Muscle layer of duodenum (tissue), 2 donors: Measurements from ENCODE around the gene GABBR2.

Experiments
- H3K27ac ChIP-seq: one replicate; pipeline ENCODE4 v1.7.0; 2013; ENCODE audit warnings: mild to moderate bottlenecking, low read length
- H3K27me3 ChIP-seq: one replicate; pipeline ENCODE4 v1.7.0; 2013; ENCODE audit warnings: low read depth, mild to moderate bottlenecking, control low read depth, low read length
- H3K36me3 ChIP-seq, 2 donors: one replicate each; pipeline ENCODE4 v1.7.0; 2013; ENCODE audit warnings: low read length in 2 of 2, control low read depth in 1 of 2, mild to moderate bottlenecking in 1 of 2; ENCODE audit not compliant: insufficient read depth in 2 of 2, control insufficient read depth in 1 of 2
- H3K4me1 ChIP-seq, 2 donors: one replicate each; pipeline ENCODE4 v1.7.0; 2013; ENCODE audit warnings: low read length in 2 of 2, mild to moderate bottlenecking in 2 of 2, control low read depth in 1 of 2, moderate library complexity in 1 of 2; ENCODE audit not compliant: insufficient read depth in 2 of 2, control insufficient read depth in 1 of 2
- H3K4me3 ChIP-seq, 2 donors: one replicate each; pipeline ENCODE4 v1.7.0; 2013; ENCODE audit warnings: low read length in 2 of 2, low read depth in 1 of 2, mild to moderate bottlenecking in 1 of 2
- H3K9me3 ChIP-seq, 2 donors: one replicate each; pipeline ENCODE4 v1.7.0; 2013; ENCODE audit warnings: low read length in 2 of 2, control low read depth in 1 of 2, mild to moderate bottlenecking in 1 of 2; ENCODE audit not compliant: control insufficient read depth in 1 of 2
- donor health status: healthy.

The GABBR2 gene

GRCh38 chr9:98378206-98378780, 330.4 kb downstream of the GABBR2 start:
- Histone ChIP-seq H3K4me3 (no peak overlapping the region), H3K4me1 (no peaks in the 10 kb centered on the region), H3K36me3 (no peaks in the 10 kb centered on the region), H3K9me3 (no peaks in the 10 kb centered on the region), H3K27me3 (no peaks in the 10 kb centered on the region), H3K27ac (no peak overlapping the region)

- H3K36me3 ChIP-seq = no peaks in the 10 kb centered on the region
- no peaks in the 10 kb centered on the region for H3K27me3 ChIP-seq
- no peaks in the 10 kb centered on the region for H3K9me3 ChIP-seq
- no peak overlapping the region for H3K4me3 ChIP-seq
- H3K4me1 ChIP-seq = no peaks in the 10 kb centered on the region
- no peak overlapping the region for H3K27ac ChIP-seq
Observed at GRCh38 chr9:98375138-98375726, 333.5 kb downstream of the GABBR2 start.

- H3K27me3 ChIP-seq = no peaks in the 10 kb centered on the region
- H3K27ac ChIP-seq = no peak overlapping the region
- H3K4me1 ChIP-seq = no peaks in the 10 kb centered on the region
- H3K4me3 ChIP-seq = no peak overlapping the region
- no peaks in the 10 kb centered on the region for H3K36me3 ChIP-seq
- H3K9me3 ChIP-seq = no peaks in the 10 kb centered on the region
Observed at GRCh38 chr9:98374385-98375051, 334.2 kb downstream of the GABBR2 start.

GRCh38 chr9:98373609-98374008, 335.1 kb downstream of the GABBR2 start:
- H3K27me3 ChIP-seq = no peaks in the 10 kb centered on the region
- no peaks in the 10 kb centered on the region for H3K9me3 ChIP-seq
- H3K4me1 ChIP-seq = no peaks in the 10 kb centered on the region
- H3K36me3 ChIP-seq = no peaks in the 10 kb centered on the region
- H3K4me3 ChIP-seq = no peak overlapping the region
- H3K27ac ChIP-seq = no peak overlapping the region

GRCh38 chr9:98372077-98372836, 336.5 kb downstream of the GABBR2 start:
- H3K36me3 ChIP-seq = no peaks in the 10 kb centered on the region
- no peak overlapping the region for H3K27ac ChIP-seq
- no peaks in the 10 kb centered on the region for H3K4me1 ChIP-seq
- H3K9me3 ChIP-seq = no peaks in the 10 kb centered on the region
- no peaks in the 10 kb centered on the region for H3K27me3 ChIP-seq
- H3K4me3 ChIP-seq = no peak overlapping the region

GRCh38 chr9:98370976-98371315, 337.8 kb downstream of the GABBR2 start:
- Histone ChIP-seq H3K36me3 (no peaks in the 10 kb centered on the region), H3K27ac (no peak overlapping the region), H3K4me1 (no peaks in the 10 kb centered on the region), H3K9me3 (peaks cover 1 to 4% of the 10 kb centered on the region in 2 donors), H3K4me3 (no peak overlapping the region), H3K27me3 (no peaks in the 10 kb centered on the region)

DNA sequence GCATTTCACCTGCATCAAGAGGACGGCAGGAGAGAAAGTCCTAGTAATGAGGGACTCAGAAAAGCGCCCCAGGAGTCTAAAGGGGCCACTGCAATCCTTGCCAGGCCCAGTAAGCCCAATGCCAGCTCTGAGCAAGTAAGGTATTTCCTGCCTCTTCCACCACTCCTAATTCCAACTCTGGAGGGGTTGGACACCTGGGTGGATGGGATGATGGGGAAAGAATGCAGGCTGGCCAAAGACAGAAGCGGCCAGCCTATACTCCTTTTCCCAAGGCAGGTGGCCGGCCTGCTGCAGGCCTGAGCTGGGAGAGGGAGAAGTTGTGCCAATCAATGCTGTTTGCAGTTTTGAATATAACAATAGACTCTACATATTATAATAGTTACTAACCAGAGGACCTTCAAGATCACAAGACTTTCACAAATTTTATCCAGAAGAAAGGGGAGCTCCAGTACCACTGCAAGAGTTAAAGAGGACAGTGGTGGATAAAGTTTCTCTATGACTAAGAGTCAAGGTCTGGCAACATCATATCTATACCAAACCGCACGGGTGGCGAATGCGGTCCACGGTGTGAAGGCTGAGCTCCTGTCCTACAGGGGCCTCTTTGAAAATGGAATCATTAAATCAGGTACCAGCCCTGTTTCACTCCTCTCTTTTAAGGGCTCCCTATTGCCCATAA, 338.3 kb downstream of the GABBR2 start:
- Histone ChIP-seq H3K27ac (no peak overlapping the region), H3K4me3 (no peak overlapping the region), H3K27me3 (no peaks in the 10 kb centered on the region), H3K9me3 (peaks cover 6 to 8% of the 10 kb centered on the region in 2 donors), H3K36me3 (no peaks in the 10 kb centered on the region), H3K4me1 (no peaks in the 10 kb centered on the region)

DNA sequence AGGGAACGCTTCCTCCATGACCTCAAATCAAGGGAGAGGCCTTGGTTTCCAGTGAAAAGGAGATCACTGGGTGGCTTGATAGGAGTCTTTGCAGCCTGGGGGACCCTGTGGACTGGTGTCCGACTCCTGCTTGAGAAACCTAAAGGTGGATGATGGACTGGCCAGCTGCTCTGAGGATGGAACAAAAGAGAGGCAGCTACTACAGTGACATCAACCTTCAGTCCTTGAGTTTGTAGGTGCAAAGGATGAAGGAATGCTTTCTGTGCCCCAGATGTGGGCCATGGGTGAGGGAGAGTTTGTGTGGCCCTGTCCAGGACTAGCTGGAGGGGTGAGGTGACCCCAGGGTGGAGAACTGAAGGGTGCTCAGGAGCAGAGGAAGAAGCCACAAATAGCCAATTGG, 338.8 kb downstream of the GABBR2 start:
- Histone ChIP-seq H3K27me3 (no peaks in the 10 kb centered on the region), H3K36me3 (no peaks in the 10 kb centered on the region), H3K27ac (no peak overlapping the region), H3K4me1 (no peaks in the 10 kb centered on the region), H3K9me3 (peaks cover 11 to 14% of the 10 kb centered on the region in 2 donors), H3K4me3 (no peak overlapping the region)

DNA sequence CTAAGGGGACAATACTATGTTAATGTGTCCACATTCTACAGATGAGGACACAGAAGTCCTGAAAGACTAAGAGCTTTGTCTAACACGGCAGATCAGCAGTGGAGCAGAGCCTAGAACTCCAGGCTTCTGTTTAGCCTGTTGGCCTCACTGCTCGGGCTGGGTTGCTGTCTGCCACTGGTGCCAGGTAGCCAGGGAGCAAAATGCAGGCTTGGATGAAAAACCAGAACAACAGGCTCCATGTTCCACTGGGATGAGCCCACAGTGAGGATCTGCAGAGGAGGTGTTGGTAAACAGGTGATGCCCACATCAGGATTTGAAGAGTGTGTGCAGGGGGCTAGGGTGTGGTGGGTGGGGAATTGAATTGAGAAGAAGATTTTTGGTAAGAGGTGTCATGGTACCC, 339.3 kb downstream of the GABBR2 start:
- Histone ChIP-seq H3K27ac (no peak overlapping the region), H3K4me1 (no peaks in the 10 kb centered on the region), H3K27me3 (no peaks in the 10 kb centered on the region), H3K4me3 (no peak overlapping the region), H3K36me3 (no peaks in the 10 kb centered on the region), H3K9me3 (peaks cover 13 to 15% of the 10 kb centered on the region in 2 donors)

DNA sequence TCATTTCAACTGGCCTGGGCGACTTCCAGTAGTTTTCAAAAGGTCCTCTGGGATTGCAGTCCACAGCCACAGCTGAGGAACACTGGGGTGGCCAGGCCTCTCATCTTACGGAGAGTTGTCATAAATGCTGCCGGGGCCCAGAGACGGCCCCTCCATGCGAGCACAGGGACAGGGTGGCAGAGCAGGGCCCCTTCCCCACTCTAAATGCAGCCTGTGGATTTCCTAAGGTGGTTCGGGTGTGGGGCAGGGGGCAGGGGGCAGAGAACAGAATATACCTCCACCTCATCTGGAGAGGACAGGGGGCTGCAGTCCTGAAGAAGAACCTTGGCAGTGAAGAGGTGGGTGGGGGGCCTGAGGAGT, 339.7 kb downstream of the GABBR2 start:
- Histone ChIP-seq H3K36me3 (no peaks in the 10 kb centered on the region), H3K4me3 (no peak overlapping the region), H3K27me3 (no peaks in the 10 kb centered on the region), H3K4me1 (no peaks in the 10 kb centered on the region), H3K27ac (no peak overlapping the region), H3K9me3 (peaks cover 13 to 15% of the 10 kb centered on the region in 2 donors)

- no peaks in the 10 kb centered on the region for H3K36me3 ChIP-seq
- H3K4me1 ChIP-seq = no peaks in the 10 kb centered on the region
- H3K4me3 ChIP-seq = no peak overlapping the region
- no peaks in the 10 kb centered on the region for H3K27me3 ChIP-seq
- H3K27ac ChIP-seq = no peak overlapping the region
- peaks cover 13 to 15% of the 10 kb centered on the region in 2 donors for H3K9me3 ChIP-seq
Observed at GRCh38 chr9:98368366-98369065, 340.2 kb downstream of the GABBR2 start.
